Inflammatory macrophage treated with lipopolysaccharide for 4 hours (primary cell): ENCODE measurements around the gene ACY1.
"Not testable (repeated sequence)": the region's sequence is repeated elsewhere in the genome, so short reads cannot be mapped to it uniquely, and the experiment has no call there.

Source experiments
- DNase-seq: peaks from one replicate; pipeline ENCODE4 v3.0.0-alpha.2; 2020

ACY1 gene

GRCh38 chr3:52030714-52031310 lies 47.5 kb downstream of the ACY1 start:
- DNase-seq = no peak

GRCh38 chr3:52031896-52032295 lies 48.6 kb downstream of the ACY1 start:
- DNase-seq = no peak

GRCh38 chr3:52032702-52033408 lies 49.5 kb downstream of the ACY1 start:
- DNase-seq = no peak

GRCh38 chr3:52033748-52034147 lies 50.4 kb downstream of the ACY1 start:
- DNase-seq = not testable (repeated sequence)

GRCh38 chr3:52034212-52034611 lies 50.9 kb downstream of the ACY1 start:
- no peak for DNase-seq

GRCh38 chr3:52034651-52035050 lies 51.3 kb downstream of the ACY1 start:
- DNase-seq = no peak

- DNase-seq = no peak
These were observed 52.9 kb downstream of the ACY1 start for GRCh38 chr3:52036222-52036694.

- DNase-seq = no peak
These were observed 53.5 kb downstream of the ACY1 start for GRCh38 chr3:52036829-52037228.

GRCh38 chr3:52037291-52037690 lies 54.0 kb downstream of the ACY1 start:
- DNase-seq = no peak

- DNase-seq = no peak
These were observed 54.9 kb downstream of the ACY1 start for GRCh38 chr3:52038227-52038626.
